HUDEP-2 (cell line): ENCODE data around the gene FGD6.
"Not testable (repeated sequence)": the region's sequence is repeated elsewhere in the genome, so short reads cannot be mapped to it uniquely, and the experiment has no call there.

Experiments
- DNase-seq, 76 experiments: peaks; one replicate each; lab custom pipeline; 2025; ENCODE audit not compliant: unreplicated experiment in 76 of 76; lab: John Stamatoyannopoulos, UW

The FGD6 gene

GRCh38 chr12:95182868-95183415 lies 34.3 kb downstream of the FGD6 start:
- peak in 34 of 76 experiments; percentile 4 to 75 (median 29) for DNase-seq

- peak in 1 of 76 experiments; percentile 3 for DNase-seq
These were observed 36.2 kb downstream of the FGD6 start for GRCh38 chr12:95181103-95181502.

- no peak for DNase-seq
These were observed 38.3 kb downstream of the FGD6 start for GRCh38 chr12:95179011-95179410.

- no peak for DNase-seq
These were observed 39.1 kb downstream of the FGD6 start for GRCh38 chr12:95178136-95178535.

- DNase-seq, result no peak
These were observed 40.0 kb downstream of the FGD6 start for GRCh38 chr12:95177201-95177768.

- peak in 42 of 76 experiments; percentile 2 to 69 (median 28) for DNase-seq
These were observed 43.6 kb downstream of the FGD6 start for GRCh38 chr12:95173392-95174251.

GRCh38 chr12:95169368-95169767 lies 47.9 kb downstream of the FGD6 start:
- peak in 12 of 76 experiments; percentile 0 to 25 (median 4) for DNase-seq

GRCh38 chr12:95168746-95169145 lies 48.5 kb downstream of the FGD6 start:
- DNase-seq, result no peak

GRCh38 chr12:95164656-95165055 lies 52.6 kb downstream of the FGD6 start:
- DNase-seq, result no peak

- no peak for DNase-seq
These were observed 58.3 kb downstream of the FGD6 start for GRCh38 chr12:95158919-95159318.

GRCh38 chr12:95151821-95152220 lies 65.4 kb downstream of the FGD6 start:
- no peak for DNase-seq

- no peak for DNase-seq
These were observed 65.9 kb downstream of the FGD6 start for GRCh38 chr12:95151406-95151805.

- DNase-seq, result no peak
These were observed 66.8 kb downstream of the FGD6 start for GRCh38 chr12:95150501-95150900.

GRCh38 chr12:95147866-95148265 lies 69.4 kb downstream of the FGD6 start:
- peak in 1 of 76 experiments; percentile 1 for DNase-seq

GRCh38 chr12:95146769-95147168 lies 70.5 kb downstream of the FGD6 start:
- no peak for DNase-seq

GRCh38 chr12:95143621-95144205 lies 73.6 kb downstream of the FGD6 start:
- no peak for DNase-seq

GRCh38 chr12:95142431-95143151 lies 74.7 kb downstream of the FGD6 start:
- no peak for DNase-seq

GRCh38 chr12:95141310-95141709 lies 76.0 kb downstream of the FGD6 start:
- DNase-seq, result no peak

- not testable (repeated sequence) for DNase-seq
These were observed 79.2 kb downstream of the FGD6 start for GRCh38 chr12:95138031-95138430.

- DNase-seq, result no peak
These were observed 80.7 kb downstream of the FGD6 start for GRCh38 chr12:95136598-95136997.

GRCh38 chr12:95134085-95134484 lies 83.2 kb downstream of the FGD6 start:
- no peak for DNase-seq
